Measurements from ENCODE around the gene TSPAN31. TPM values are rescaled to one million over a fixed set of nuclear protein-coding genes. Genes with fewer than 3 reads are reported as not detected.
"Not testable (repeated sequence)": the region's sequence is repeated elsewhere in the genome, so short reads cannot be mapped to it uniquely, and the experiment has no call there.

Gene TSPAN31
- total RNA-seq, 1 donor = 62.2 TPM

DNA sequence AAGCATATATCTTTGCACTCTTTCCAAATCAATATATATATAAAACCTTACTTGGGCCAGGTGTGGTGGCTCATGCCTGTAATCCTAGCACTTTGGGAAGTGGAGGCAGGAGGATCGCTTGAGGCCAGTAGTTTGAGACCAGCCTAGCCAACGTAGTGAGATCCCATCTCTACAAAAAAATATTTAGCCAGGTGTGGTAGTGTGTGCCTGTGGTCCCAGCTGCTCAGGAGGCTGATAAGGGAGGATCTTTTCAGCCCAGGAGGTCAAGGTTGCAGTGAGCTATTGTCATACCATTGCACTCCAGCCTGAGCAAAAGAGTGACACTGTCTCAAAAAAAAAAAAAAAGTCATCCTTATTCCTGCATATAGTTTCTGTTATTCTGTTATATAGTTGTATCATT lies 36.5 kb upstream of the TSPAN31 start:
- DNase-seq (ENCODE audit: low read depth) = no peak
- H3K4me3 ChIP-seq (ENCODE audit: low read depth, low read length) = no peak overlapping the region
- no peak for TF ChIP-seq CTCF (IDR thresholded peaks at IDR 0.05; ENCODE audit: insufficient read depth, low read depth, low read length)

DNA sequence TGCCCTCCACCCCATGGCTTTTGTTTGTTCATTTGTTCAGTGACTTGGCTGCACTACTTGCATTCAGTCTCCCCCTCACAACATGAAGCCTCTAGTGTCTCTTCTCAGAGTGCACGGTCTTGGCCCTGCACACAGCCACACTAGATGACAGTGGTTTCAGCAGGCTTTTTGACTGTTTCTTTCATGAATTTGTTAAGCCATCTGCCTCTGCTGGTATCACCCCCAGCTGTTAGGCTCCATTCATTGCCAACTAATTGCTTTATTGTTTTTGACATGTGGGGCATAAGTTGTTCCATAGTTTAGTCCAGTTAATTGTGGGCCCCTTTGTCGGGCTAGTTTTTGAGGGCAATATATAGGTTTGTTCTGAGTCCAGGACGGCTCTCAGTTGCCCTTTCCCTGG lies 32.1 kb upstream of the TSPAN31 start:
- no peak for DNase-seq (ENCODE audit: low read depth)
- TF ChIP-seq CTCF (IDR thresholded peaks at IDR 0.05; ENCODE audit: insufficient read depth, low read depth, low read length) = no peak
- H3K4me3 ChIP-seq (ENCODE audit: low read depth, low read length) = no peak overlapping the region

DNA sequence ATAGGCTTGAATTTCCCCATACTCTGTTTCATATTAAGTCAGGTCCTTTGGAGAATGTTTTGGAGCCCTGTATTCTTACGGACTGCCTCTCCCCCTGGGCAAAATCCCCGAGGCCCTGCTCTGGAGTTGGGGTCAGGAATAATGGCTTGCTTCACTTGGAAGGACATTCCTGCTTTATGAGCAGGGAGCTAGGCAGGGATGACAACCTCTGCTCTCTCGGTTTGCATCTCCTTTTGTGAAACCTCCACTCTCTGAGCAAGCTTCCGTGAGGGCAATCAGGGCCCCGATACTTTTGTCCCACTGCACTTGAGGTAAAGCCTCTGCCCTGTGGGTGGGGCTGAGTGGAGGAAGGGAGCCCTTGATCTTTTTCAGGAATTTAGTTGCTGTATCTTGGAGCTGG lies 31.6 kb upstream of the TSPAN31 start:
- DNase-seq (ENCODE audit: low read depth) = no peak
- H3K4me3 ChIP-seq (ENCODE audit: low read depth, low read length) = no peak overlapping the region
- no peak for TF ChIP-seq CTCF (IDR thresholded peaks at IDR 0.05; ENCODE audit: insufficient read depth, low read depth, low read length)

DNA sequence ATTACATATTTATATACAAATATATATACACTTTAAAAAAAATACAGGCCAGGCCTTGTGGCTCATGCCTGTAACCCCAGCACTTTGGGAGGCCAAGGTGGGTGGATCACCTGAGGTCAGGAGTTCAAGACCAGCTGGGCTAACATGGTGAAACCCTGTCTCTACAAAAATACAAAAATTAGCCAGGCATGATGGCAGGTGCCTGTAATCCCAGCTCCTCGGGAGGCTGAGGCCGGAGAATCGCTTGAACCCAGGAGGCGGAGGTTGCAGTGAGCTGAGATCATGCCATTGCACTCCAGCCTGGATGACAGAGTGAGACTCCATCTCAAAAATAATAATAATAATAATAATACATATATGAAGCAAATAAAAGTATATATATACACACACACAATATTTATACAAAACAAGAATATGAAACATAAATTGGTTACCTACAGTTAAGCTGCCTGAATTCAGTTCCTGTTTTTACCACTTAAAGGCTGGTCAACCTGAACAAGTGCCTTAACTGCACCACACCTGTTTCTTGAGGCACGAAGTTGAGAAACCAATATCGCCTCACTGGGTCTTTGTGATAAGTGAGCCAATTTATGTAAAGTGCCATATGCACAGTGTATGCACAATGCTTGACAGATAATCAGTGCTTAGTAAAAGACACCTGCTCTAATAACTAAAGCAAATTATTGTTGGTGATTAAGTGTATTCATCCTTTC lies 29.6 kb upstream of the TSPAN31 start:
- not testable (repeated sequence) for DNase-seq (ENCODE audit: low read depth); H3K4me3 ChIP-seq (ENCODE audit: low read depth, low read length)

- no peak for DNase-seq (ENCODE audit: low read depth)
- no peak overlapping the region for H3K4me3 ChIP-seq (ENCODE audit: low read depth, low read length)
- no peak for TF ChIP-seq CTCF (IDR thresholded peaks at IDR 0.05; ENCODE audit: insufficient read depth, low read depth, low read length)
Measured at GRCh38 chr12:57715786-57716185, 29.1 kb upstream of the TSPAN31 start.

DNA sequence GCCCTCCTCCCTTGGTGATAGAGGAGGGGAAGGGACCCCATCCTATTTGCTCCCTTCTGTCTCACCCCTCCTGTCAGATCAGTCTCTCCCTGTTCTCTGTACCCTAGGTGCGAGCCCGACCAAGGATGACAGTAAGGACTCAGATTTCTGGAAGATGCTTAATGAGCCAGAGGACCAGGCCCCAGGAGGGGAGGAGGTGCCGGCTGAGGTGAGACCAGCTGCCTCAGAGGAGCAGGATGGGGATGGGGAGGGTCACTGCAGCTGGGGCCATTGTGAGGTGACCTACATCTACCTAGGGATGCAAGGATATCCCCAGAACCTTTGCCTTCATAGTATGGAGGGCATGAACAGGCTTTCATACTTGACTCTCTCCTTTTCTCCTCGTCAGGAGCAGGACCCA lies 28.5 kb upstream of the TSPAN31 start:
- no peak overlapping the region for H3K4me3 ChIP-seq (ENCODE audit: low read depth, low read length)
- DNase-seq (ENCODE audit: low read depth) = no peak
- no peak for TF ChIP-seq CTCF (IDR thresholded peaks at IDR 0.05; ENCODE audit: insufficient read depth, low read depth, low read length)

- no peak for DNase-seq (ENCODE audit: low read depth)
- no peak overlapping the region for H3K4me3 ChIP-seq (ENCODE audit: low read depth, low read length)
- TF ChIP-seq CTCF (IDR thresholded peaks at IDR 0.05; ENCODE audit: insufficient read depth, low read depth, low read length) = no peak
Measured at GRCh38 chr12:57717131-57717530, 27.7 kb upstream of the TSPAN31 start.

Measured in fibroblast of villous mesenchyme (primary cell).